Body of pancreas (tissue), 4 donors: ENCODE results near the gene MAP4K4.

Experiments
- POLR2A ChIP-seq, 3 donors: fragments of 450-650 bp; IDR thresholded peaks; one replicate each; pipeline ENCODE4 v1.6.1; 2016; ENCODE audit warnings: antibody characterized with exemption in 3 of 3, mild to moderate bottlenecking in 2 of 3
- TF ChIP-seq, protein P1 (sequence below), 7 experiments: fragments of 450-650 bp in 4 of 7; fragments of 200-600 bp in 3 of 7; sonication (generic) in 3 of 7; IDR thresholded peaks; one replicate each; pipeline ENCODE4 v1.5.1; 2016 to 2019; ENCODE audit warnings: antibody characterized with exemption in 7 of 7

DNA sequence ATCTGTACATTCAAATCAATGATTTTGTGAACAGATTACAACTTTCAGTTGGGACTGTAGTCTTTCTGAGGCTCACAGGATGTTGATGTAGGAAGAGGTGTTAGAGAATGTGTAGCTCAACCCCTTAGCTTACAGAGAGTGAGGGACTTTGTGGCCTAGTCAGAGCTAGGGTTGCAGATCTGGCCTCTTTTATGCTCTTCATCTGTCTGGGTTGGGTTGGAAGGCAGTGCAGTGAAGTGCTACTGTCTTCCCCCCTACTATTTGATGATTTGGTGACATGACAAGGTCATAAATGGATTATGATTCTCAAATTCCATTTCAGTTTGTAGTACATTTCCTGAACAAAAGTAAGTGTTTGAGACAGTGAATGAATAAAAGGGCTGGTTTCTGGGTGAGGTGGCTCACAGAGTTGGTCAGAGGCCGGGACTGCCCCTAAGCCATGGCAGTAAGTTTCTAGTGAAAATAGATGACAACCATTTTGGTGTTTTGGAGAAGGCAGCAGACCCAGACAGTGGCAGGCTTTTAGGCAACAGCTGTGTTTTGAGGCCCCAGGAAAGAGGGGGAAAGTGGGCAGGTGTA lies 21.6 kb downstream of the MAP4K4 start:
- TF ChIP-seq, protein P1, sequence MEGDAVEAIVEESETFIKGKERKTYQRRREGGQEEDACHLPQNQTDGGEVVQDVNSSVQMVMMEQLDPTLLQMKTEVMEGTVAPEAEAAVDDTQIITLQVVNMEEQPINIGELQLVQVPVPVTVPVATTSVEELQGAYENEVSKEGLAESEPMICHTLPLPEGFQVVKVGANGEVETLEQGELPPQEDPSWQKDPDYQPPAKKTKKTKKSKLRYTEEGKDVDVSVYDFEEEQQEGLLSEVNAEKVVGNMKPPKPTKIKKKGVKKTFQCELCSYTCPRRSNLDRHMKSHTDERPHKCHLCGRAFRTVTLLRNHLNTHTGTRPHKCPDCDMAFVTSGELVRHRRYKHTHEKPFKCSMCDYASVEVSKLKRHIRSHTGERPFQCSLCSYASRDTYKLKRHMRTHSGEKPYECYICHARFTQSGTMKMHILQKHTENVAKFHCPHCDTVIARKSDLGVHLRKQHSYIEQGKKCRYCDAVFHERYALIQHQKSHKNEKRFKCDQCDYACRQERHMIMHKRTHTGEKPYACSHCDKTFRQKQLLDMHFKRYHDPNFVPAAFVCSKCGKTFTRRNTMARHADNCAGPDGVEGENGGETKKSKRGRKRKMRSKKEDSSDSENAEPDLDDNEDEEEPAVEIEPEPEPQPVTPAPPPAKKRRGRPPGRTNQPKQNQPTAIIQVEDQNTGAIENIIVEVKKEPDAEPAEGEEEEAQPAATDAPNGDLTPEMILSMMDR (IDR thresholded peaks at IDR 0.05): no peak
- TF ChIP-seq POLR2A (IDR thresholded peaks at IDR 0.05): no peak
